HG02571 (cell line): Measurements from ENCODE around the gene GVQW3.

ENCODE experiments used
- ATAC-seq: cut with Tn5 transposase; IDR thresholded peaks from one replicate; pipeline ENCODE4 v1.9.1; 2021; ENCODE audit warnings: mild to moderate bottlenecking, moderate library complexity; ENCODE audit not compliant: unreplicated experiment

Gene GVQW3

DNA sequence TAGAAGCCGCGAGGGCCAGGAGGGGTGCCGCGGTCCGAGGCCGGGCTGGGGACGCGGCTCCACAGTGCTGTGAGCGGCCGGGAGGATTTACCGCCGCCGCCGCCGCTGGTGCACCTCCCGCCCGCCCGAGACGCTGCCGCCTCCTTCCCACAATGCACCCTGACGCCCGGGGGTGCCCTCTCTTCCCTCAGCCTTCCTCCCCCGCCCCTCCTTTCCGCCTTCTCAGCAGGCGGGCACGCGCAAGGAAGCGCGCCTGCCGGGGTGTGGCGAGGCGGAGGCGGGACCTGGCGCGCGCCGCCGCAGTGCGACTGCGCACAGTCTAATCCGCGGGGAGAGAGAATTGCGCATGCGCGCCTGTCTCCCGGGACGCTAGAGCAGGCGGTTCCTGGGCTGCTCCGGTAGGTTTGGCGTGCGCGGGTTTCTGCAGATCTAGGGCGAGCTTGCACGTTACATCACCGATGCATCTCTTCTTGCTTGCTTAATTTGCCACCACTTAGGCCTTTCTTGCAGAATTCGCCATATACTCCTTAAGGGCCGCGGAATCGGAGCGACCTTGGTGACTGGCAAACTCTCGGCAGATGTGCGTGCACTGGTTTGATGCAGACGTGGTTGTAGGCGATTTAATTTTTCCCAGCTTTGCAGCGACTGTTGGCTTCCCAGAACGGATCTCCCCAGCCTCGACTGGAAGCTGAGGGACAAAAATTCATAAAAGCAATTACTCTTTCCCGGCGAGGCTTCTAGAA is at the start of gene GVQW3, which contains the start of gene THAP12:
Gene GVQW3, plus strand, starts transcription at position 347 of the 743 bp plus-strand sequence. CDS start 506 bp downstream, outside the sequence.
Gene THAP12, minus strand, starts transcription at position 156 of the 743 bp plus-strand sequence. CDS start 296 bp downstream, outside the sequence.
- peak; percentile 74 for ATAC-seq

DNA sequence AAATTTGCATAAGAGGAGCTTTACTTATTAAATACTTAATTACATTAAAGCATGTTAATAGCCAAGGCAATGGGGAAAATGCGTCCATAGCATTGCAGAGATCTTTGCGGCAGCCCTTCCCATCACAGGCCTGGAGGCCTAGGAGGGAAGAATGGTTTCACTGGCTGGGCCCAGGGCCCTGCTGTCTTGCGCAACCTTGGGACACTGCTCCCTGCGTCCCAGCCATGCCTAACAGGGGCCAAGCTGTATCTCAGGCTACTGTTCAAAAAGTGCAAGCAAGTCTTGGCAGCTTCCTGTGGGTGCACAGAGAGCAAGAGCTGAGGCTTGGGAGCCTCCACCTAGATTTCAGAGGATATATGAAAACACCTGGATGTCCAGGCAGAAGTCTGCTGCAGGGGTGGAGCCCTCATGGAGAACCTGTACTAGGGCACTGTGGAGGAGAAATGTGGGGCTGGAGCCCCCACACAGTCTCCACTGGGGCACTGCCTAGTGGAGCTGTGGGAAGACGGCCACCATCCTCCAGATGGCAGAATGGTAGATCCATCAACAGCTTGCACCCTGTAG is 46.2 kb upstream of the GVQW3 start:
- ATAC-seq, result no peak

DNA sequence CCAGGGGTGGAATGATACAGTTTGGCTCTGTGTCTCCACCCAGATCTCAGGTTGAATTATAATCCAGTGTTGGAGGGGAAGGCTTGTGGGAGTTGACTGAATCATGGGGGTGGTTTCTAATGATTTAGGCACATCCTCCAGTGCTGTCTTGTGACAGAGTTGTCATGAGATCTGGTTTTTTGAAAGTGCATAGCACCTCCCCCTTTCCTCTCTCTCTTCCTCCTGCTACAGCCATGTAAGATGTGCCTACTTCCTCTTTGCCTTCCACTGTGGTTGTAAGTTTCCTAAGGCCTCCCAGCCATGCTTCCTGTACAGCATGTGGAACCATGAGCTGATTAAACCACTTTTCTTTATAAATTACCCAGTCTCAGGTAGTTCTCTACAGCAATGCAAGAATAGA is 45.3 kb upstream of the GVQW3 start:
- ATAC-seq, result no peak

DNA sequence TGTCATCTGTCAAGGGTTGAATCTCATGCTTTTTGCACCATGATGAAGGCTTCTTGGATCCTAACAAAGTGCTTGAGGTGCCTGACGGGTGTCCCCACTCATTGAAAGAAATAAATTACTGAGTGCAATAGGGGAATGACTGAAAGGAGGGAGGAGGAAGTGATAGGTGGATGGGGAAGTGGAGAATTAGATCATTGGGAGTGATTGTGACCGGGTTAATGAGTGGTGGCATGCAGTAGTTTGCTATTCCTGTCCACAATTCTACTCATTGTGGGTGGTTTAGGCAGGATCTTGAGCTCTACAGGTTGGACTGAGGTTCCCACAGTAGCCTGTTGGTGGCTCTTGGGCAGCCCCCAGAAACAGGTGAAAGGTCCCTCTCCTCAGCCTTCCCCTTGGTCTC is 44.5 kb upstream of the GVQW3 start:
- no peak for ATAC-seq

DNA sequence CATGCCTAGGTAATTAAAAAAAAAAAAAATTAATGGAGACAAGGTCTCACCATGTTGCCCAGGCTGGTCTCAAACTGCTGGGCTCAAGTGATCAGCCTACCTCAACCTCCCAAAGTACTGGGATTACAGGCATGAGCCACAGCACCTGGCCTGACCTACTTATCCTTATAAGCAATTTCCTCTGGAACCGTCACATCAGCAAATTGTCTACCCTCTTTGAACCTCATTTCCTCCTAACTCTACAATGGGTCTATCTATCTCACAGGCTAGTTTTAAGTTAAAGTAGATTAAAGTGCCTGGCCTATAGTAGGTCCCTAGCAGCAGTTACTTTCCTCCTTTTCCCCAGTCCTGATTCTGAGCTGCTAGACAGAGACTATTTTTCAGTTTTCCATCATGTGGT is 43.7 kb upstream of the GVQW3 start:
- ATAC-seq, result no peak

DNA sequence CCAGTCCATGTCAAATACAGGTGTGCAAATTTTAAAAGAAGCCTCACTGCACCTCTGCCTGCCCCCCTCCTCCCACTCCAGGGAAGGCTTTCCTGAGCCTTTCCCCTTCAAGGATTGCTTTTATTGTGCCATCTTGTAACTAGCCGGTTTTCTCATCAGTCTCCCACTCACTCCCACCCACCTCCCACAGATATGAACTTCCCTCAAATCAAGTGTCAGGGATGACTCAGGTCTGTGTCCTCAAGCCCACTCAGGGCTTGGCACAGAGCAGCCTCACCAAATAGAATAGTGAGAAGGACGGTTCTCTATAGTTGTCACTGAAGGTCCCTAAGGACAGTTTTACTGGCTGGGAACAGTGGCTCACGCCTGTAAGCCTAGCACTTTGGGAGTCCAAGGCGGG is 43.2 kb upstream of the GVQW3 start:
- no peak for ATAC-seq

DNA sequence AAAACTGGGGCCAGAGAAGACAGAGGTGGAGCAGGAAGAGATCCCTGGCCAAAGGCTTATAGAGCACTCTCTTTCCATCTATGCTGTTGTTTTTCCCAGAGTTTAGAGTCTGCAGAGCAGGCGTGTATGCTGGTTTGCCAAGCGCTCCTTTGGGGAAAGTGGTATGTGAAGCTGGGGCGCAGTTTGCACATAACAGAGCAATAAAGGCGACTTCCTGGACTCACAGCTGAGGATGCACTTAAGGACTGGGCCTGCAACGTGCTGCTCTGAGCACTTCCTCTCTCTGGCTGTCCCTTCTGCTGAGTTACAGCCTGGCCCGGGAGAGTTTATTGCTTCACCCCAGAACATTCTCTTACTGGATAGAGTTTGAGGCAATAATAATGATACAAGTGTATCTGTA is 41.9 kb upstream of the GVQW3 start:
- ATAC-seq, result no peak

DNA sequence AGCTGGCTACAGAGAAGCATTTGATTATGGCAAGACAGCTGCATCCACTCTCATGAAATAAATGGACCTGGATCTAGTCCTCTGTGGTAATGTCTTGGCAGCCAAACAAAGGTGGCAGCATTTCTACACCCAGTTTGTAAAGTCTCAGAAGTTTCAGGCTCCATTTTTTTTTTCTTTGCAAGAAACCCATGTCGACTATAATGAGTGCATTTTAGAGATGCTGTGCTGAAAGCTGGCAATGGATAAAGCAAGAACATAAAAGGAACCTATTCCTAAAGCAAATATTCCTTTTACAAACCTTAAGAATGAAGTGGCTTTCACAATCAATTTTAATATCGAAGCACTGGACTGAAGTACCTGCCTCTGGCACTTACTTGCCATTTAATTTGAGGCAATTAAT is 33.7 kb upstream of the GVQW3 start:
- ATAC-seq, result no peak

DNA sequence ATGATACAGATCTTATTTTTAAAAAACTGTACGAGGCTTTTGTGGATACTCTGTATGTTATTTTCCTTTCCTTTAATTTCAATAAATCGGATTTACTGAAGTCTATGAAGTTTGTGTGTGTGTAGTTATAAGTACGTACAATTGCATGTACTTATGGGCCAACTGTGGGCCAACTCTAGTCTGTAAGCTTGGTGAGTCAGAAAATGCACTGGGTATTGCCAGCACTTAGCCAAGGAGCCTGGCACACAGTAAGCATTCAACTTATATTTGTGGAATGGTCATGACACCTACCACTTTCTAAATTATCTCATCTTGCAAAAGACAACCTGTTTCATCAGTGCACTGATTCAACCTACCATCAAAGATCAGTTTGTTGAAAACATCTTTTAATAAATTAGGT is 32.8 kb upstream of the GVQW3 start:
- ATAC-seq, result no peak

DNA sequence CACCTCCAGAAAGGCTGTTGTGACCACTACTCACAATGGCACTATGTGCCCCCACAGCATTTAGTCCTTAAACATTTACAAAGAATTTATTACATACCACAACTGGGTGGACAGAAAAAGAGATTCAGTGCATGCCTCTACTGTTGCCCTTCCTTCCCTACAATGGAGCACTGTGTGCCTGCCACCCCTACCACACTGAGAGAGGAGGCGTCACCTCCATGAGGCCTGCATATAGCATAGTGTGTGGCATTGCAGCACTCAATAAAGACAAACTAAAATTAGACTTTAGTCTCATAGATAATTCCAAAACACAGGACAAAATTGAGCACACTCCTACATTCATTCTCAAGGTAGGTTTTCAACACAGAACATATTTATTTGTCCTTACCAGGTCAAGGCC is 26.0 kb upstream of the GVQW3 start:
- no peak for ATAC-seq

DNA sequence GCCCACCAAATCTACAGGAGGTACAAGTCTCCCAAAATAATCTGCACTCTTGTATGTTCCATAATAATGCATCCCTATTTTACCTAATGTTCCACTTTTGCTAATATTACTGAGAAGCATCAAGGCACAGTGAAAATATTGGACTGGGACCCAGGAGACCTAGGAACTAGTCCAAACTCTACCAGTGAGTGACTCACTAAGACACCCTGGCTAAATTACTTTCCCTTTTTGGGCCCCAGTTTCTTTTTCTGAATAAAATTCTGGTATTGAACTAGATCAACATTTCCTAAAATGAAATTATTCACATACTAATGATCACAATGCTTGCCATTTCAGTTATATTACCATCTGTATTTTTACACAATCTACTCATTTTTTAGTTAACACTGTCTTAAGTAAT is 19.7 kb upstream of the GVQW3 start:
- ATAC-seq, result no peak

DNA sequence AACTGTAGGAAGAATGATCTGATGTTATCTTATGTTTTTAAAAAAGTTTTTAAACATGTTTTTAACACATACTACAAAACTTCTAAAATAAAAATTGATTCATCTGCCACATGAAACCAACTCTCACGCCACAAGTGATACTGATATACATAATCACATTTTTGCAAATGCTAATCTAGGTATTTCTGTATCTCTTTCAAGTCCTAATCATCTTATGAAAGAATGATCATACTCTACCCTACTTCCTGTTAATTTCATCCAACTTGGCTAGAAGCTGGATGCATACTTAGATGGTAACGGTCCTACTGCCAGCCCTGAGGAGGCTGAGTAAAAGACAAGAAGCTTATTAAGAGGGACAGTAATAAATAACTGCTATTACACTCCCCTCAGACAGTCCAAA is 19.3 kb upstream of the GVQW3 start:
- ATAC-seq, result no peak

DNA sequence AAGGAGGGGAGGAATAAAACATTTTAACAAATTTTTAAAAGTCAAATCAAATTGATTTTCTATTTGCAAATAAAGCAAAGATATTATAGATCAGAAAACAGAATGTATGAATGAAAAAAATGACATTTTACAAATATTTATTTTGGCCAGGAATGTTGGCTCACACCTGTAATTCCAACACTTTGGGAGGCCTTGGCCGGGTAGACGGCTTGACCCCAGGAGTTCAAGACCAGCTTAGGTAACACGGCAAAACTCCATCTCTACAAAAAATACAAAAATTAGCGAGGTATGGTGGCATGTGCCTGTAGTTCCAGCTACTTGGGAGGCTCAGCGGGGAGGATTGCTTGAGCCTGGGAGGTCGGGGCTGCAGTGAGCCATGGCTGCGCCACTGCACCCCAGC is 18.4 kb upstream of the GVQW3 start:
- ATAC-seq, result no peak

DNA sequence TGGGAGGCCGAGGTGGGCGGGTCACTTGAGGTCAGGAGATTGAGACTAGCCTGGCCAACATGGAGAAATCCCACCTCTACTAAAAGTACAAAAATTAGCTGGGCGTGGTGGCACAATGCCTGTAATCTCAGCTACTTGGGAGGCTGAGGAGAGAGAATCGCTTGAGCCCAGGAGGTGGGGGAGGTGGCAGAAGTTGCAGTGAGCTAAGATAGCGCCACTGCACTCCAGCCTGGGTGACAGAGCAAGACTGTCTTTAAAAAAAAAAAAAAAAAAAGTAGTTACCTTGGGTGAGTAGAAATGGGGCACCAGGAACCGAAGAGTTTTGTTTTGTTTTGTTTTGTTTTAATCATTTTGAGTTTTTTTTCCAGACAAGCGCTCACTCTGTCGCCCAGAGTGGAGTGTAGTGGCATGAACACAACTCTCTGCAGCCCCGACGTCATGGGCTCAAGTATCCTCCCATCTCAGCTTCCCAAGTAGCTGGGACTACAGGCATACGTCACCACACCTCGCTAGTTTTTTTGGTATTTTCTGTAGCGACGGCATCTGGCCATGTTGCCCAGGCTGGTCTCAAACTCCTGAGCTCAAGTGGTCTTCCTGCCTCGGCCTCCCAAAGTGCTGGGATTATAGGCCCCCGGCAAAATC is 16.0 kb upstream of the GVQW3 start:
- ATAC-seq, result no peak

DNA sequence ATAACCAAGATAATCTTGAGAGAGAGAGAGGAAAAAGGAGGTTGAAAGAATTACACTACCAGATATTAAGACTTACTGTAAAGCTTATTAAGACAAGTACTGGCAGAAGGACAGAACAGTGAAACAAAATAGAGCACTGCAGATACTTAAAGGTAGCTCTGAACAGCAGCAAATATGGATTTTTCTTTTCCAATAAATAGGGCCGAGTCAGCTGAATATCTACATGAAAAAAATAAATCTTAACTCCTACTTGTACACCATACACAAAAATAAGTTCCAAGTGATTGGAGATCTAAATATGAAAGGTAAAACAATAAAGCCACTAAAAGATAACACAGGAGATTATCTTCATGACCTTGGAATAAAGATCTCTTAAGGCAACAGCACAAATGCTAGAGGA is 12.6 kb upstream of the GVQW3 start:
- ATAC-seq, result no peak

DNA sequence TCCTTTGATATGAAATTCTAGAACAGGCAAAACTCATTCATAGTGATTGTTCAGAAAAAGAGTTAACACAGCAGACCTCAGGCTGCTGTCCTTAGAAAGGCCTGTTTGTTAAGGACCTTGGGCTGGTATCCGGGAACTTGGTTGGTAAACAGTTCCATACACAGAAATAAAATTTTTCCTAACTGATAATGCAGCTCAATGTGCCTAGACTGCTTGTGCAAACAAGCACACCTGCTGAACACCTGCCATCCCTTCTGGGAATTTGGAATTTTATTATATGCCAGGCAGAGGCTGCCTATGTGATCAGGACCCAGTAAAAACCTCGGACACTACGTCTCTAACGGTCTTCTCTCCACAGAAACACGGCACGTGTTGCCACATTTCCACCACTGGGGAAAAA is 11.7 kb upstream of the GVQW3 start:
- no peak for ATAC-seq

DNA sequence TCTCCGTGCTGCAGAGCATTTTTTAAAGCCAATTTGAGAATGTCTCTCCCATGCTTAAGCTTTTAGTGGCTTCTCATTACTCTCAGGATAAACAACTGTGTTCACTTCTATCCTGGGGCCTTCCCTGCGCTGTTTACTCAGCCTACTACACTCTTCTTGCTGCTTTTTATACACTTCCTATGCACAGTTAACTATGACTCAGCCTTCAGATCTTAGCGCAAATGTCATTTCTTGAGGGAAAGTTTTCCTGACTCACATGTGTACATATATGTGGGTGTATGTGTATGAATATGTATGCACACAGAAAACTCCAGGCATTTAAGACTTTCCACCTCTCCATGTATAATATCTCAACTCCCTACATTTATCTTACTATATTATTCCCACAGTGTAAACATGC is 10.0 kb upstream of the GVQW3 start:
- ATAC-seq, result no peak

DNA sequence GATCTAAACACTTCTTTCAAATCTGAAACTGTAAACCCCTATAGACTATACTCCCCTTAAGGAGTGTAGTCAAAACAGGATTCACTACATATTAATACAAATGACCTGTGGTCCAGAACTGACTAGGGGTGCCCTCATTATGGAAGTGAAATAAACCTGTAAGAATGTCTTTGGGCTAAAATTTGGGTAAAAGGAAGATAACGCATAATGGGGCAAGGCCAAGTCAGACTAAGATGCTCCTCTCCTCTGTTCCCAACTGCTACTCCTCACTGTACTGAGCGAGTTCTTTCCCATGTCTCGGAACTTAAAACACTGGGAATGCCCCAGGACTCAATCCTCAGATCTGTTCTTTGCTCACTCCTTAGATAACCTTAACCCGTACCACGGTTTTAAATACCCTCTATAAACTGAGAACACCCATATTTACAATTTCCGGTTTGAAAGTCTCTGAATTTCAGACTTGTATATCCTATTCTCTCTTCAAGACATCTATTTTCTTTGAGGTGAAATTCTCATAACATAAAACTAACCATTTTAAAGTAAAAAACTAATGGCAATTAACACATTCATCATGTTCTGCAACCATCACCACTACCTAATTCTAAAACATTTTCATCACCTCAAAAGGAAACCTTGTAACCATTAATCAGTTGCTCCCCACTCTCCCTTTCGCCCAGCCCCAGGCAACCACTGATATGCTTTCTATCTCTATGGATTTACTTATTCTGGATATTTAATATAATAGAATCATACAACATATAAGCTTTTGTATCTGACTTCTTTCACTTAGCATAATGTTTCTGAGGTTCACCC is 4.2 kb upstream of the GVQW3 start:
- ATAC-seq, result no peak

DNA sequence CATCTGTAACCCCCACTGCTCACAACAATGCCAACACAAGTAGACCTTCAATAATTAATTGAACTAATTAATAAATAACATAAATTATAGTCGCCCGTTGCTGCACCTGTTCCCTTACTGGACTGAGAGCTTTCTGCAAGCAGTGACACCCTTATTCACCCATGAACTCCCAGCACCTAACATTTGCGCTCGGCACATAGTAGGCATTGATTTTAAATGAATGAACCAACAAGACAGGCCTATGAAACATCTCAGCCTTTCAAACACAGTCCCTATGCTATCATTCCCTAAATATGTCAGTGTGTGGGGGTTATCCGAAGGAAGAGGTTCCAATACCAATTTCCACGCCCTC is 1.3 kb upstream of the GVQW3 start:
- ATAC-seq, result no peak

DNA sequence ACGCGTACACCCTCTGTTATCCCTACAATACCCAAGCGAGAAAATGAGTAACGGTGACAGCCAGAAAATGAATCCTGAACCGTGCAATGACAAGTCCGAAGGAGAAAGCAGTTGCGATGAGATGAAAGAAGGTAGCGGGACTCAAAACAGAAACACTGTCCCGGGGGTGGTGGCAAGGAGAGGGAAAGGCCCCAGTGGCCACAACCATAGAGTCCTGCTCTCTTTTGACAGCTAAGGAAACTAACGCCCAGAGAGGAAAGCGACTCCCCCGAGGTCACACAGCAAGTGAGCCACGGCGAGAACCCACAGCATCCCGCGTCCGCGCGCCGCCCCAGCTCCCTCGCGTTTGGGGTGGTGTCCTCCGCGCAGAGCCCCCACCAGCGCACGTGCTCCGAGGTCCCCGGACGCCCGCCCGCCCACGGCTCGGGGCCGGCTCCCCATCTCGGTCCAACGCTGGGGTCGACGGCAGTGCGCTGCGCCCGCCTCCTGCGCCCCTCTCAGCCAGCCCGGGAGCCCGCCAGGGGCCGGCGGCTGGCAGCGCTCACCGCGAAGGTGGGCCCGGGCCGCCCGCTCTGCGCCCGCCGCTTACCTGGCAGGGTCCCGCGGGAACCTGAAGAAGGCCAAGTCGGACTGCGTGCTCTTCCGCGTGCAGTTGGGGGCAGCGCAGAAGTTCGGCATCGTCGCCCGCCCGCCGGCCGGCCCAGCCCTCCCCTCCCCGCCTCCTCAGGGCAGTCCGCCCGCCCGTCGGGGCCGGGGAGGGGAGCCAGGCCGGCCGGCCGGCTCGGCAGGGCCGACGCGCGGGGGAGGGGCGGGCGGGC is 755 bp upstream of the GVQW3 start:
- ATAC-seq, result peak; percentile 16

DNA sequence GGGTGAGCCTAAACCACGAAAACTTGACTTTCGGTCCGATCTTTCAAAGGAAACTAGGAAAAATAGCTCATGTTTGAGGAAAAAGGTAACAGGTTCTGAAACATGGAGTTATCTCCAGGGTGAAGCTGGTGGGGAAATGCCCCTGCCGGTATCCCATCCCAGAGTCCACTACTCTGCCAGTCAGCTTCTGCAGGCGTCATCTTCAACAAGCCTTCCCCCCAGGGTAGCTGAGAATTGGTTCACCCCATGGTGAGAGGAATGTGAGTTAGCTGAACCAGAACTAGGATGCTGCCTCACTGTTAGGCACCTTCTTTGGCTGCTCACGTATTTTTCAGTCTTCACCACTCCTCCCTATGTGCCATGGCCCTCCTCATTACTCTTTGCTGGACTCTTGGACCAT is 1.1 kb downstream of the GVQW3 start:
- no peak for ATAC-seq
